Stimulated activated CD4-positive, alpha-beta T cell treated with anti-CD3 and anti-CD28 coated beads, Interleukin-1b, Interleukin-23, amount 100 ng/mL, for 1 hour (primary cell): Measurements from ENCODE around the gene CTDP1.
"Not testable (repeated sequence)": the region's sequence is repeated elsewhere in the genome, so short reads cannot be mapped to it uniquely, and the experiment has no call there.

Experiments
- DNase-seq, 2 donors: peaks; one replicate each; pipeline ENCODE4 v3.0.0-alpha.2; 2020; ENCODE audit warnings: low read depth in 2 of 2

The CTDP1 gene

GRCh38 chr18:79682894-79683625 is 3.5 kb downstream of the CTDP1 start:
- no peak for DNase-seq

GRCh38 chr18:79683626-79684282 is 4.2 kb downstream of the CTDP1 start:
- no peak for DNase-seq

- no peak for DNase-seq
Measured at GRCh38 chr18:79684283-79684631, 4.7 kb downstream of the CTDP1 start.

GRCh38 chr18:79684787-79685186 is 5.2 kb downstream of the CTDP1 start:
- DNase-seq = no peak

- no peak for DNase-seq
Measured at GRCh38 chr18:79685281-79685680, 5.7 kb downstream of the CTDP1 start.

GRCh38 chr18:79685971-79686370 is 6.4 kb downstream of the CTDP1 start:
- no peak for DNase-seq

- no peak for DNase-seq
Measured at GRCh38 chr18:79687806-79688205, 8.2 kb downstream of the CTDP1 start.

- no peak for DNase-seq
Measured at GRCh38 chr18:79690071-79690470, 10.5 kb downstream of the CTDP1 start.

- DNase-seq = no peak
Measured at GRCh38 chr18:79690586-79691482, 11.2 kb downstream of the CTDP1 start.

- DNase-seq = no peak
Measured at GRCh38 chr18:79692056-79692455, 12.5 kb downstream of the CTDP1 start.

GRCh38 chr18:79692886-79693285 is 13.3 kb downstream of the CTDP1 start:
- DNase-seq = no peak

GRCh38 chr18:79693561-79694205 is 14.1 kb downstream of the CTDP1 start:
- DNase-seq = no peak

GRCh38 chr18:79694206-79694894 is 14.7 kb downstream of the CTDP1 start:
- not testable (repeated sequence) for DNase-seq

- no peak for DNase-seq
Measured at GRCh38 chr18:79694895-79695213, 15.3 kb downstream of the CTDP1 start.

GRCh38 chr18:79695269-79695668 is 15.7 kb downstream of the CTDP1 start:
- no peak for DNase-seq

- no peak for DNase-seq
Measured at GRCh38 chr18:79695856-79696850, 16.6 kb downstream of the CTDP1 start.

- no peak for DNase-seq
Measured at GRCh38 chr18:79697178-79697577, 17.6 kb downstream of the CTDP1 start.

GRCh38 chr18:79697976-79698375 is 18.4 kb downstream of the CTDP1 start:
- DNase-seq = no peak

- no peak for DNase-seq
Measured at GRCh38 chr18:79698668-79699335, 19.2 kb downstream of the CTDP1 start.

- no peak for DNase-seq
Measured at GRCh38 chr18:79699653-79700052, 20.1 kb downstream of the CTDP1 start.
